HG02642 (cell line): ENCODE data around the gene COMMD6.

ENCODE experiments used
- ATAC-seq: cut with Tn5 transposase; IDR thresholded peaks from one replicate; pipeline ENCODE4 v1.9.1; 2021; ENCODE audit warnings: mild to moderate bottlenecking; ENCODE audit not compliant: unreplicated experiment, poor library complexity

The COMMD6 gene

DNA sequence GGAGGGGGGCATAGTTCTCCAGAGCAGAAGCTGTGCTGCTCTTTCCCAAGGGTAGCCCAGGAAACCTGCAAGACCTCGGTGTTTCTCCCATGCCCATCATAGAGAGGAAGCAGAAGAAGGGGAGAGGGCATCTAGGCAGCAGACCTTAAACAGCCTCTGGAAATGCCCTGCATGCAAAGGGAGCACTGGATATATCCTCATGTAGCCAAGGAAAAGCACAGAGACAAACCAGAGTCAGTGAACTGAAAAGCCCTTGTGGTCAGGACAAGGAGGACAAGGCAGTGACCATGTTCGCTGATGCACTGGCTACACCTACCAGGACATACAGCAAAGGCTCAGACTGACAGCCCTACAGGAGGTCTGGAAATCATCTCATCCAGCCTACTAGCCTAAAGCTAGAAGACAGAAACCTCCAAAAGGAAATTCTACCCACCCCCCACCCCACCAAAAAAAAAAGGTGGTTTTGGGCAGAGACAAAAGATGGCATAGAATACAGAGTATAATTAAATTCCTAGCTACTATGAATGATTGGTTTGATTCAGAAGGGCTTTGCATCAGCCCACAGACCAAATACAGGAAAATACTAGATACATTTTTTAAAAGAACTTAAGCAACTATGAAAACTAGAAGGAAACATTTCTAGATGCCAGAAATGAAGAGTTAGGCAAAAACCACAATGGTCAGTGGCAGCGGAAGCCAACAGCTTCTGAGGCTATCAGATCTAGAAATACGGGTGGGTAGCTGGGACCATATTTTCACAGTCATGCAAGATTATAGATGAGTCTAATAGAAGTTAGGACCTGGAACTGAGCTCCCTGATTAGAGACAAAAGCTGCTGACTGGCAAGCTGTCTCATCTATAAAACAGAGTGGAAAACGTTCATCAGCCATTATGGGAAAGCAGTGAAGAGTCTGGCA, 51.2 kb downstream of the COMMD6 start:
- ATAC-seq, result no peak

- no peak for ATAC-seq
Observed at GRCh38 chr13:75485286-75486062, 52.2 kb downstream of the COMMD6 start.

DNA sequence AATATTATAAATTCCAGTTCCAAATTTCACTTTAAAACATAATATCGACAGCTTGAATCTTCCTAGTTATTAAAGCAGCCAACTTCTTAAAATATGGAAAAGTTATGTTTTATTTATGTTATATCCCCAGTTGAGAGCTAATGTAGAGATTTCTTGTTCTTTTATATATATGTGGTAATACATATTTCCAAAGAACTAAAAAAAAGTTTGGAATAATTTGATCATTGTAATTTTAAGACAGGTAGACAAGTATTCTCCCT, 54.9 kb downstream of the COMMD6 start:
- ATAC-seq, result no peak

DNA sequence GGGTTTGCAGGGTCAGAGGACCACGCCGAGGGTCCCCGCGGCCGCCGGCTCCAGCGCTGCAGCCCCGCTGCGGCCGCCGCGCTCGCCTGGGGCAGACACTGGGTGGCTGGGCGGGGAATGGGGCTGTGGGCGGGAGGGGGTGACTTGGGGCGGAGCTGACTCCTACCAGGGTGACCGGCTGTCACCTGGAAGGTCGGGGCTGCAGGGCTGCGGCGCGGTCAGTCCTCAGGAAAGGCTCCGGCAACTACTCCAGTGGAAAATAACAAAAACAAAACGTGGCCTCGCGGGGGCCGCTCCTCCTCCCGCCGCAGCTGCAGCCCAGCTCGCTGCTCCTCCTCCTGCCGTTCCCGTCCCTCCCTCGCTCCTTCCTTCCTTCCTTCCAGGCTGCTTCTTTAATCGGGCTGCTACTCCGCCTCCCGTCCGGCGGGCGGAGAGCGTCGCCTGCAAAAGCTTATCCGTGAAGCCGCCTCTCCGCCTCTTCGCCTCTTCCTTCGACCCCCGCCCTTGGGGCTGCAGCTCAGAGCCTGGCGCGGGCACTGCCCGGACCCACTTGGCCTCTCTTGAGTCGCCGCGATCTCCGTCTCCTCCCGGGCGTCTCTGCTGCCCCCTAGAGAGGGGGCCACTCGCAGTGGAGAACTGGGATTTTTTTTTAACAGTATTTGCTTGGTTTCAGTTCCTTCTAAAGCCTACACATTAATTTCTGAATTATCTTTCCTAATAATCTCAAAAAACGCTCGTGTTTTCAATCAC, 55.4 kb downstream of the COMMD6 start, which contains the start of gene TBC1D4:
TSS of gene TBC1D4 (minus strand) at position 100 of the 750 bp plus-strand sequence. CDS start 402 bp downstream, outside the sequence.
- peak; percentile 78 for ATAC-seq

DNA sequence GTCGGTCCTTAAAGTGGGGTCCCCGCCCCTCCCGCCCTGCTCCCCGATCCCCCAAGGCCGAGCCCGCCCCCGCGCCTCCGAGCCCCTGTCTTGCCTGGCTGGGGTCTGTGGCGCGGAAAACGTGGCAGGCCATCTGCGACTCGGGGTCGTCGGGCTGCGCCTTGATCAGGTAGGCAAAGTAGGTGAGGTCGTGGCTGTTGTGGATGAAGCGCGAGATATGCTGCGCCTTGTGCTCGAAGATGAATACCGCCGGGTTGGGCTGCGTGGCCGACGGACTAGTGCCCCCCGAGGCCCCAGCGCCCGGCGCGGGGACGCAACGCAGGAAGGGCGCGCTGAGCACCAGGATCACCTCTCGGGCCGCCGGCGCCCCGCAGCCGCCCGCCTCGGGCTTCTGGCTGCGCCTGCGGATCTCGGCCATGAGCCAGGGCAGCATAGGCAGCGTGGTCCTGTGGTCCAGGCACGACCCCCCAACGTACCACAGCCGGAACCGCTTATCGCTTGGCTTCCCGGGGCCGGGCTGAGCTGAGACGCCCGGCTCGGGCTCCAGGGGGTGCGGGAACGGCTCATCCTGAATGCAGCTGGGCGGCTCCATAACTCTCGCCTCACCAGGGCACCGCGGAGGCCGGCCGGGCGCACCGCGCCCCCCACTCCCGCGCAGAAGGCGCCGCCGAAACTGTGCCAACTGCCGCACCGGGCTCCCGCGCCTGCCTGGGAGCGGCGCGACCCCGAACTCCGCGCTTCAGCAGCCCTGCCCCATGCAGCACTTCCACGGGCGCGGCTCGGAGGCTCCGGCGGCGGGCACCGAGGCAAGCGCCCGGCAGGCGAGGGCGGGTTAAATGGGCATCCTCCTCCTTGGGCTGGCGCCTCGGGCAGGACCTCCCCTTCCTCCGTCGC, 56.2 kb downstream of the COMMD6 start:
- peak; percentile 34 for ATAC-seq

GRCh38 chr13:75480671-75481175, 56.9 kb downstream of the COMMD6 start:
- peak; percentile 10 for ATAC-seq

- ATAC-seq, result no peak
Observed at GRCh38 chr13:75479102-75479740, 58.4 kb downstream of the COMMD6 start.

DNA sequence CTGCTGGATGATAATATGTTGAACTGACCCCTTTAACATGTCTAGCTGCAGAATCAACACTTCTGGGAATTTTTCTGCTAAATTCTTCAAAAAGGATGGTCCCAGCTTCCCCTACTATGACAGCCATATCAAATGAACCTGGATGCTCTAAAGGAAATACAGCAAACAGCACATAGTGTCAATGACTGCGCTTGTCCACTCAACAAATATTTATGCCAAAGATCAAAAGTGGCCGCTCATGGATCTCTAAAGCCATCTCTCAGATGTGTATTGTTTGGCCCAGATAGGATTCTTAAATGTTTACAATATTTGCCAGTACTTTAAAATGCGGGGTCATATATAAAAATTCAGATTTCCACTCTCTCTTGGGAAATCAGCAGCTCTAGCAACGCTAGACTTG, 59.0 kb downstream of the COMMD6 start:
- no peak for ATAC-seq
